SU-DHL-6 (cell line): ENCODE measurements around the gene CISD3.

ENCODE experiments used
- H2AFZ ChIP-seq: fragments of 200-600 bp; sonication (generic); 2 replicates; pipeline ENCODE4 v1.6.1; 2014; ENCODE audit warnings: low read depth, mild to moderate bottlenecking, moderate library complexity, mixed read lengths, antibody characterized with exemption, low read length; ENCODE audit not compliant: severe bottlenecking
- H3F3A ChIP-seq: fragments of 200-600 bp; shearing (Covaris generic); 2 replicates; pipeline ENCODE4 v1.6.0; 2016; ENCODE audit warnings: antibody characterized with exemption, mild to moderate bottlenecking; ENCODE audit not compliant: insufficient read depth
- H3K27ac ChIP-seq: fragments of 200-600 bp; sonication (generic); 2 replicates; pipeline ENCODE4 v1.5.1; 2016; ENCODE audit warnings: low read depth, mild to moderate bottlenecking, low read length, moderate library complexity, mixed read lengths
- H3K27me3 ChIP-seq: fragments of 200-600 bp; sonication (generic), shearing (Covaris generic); 2 replicates; pipeline ENCODE4 v1.6.0; 2014; ENCODE audit warnings: mild to moderate bottlenecking, low read length
- H3K36me3 ChIP-seq: fragments of 200-600 bp; sonication (generic); 2 replicates; pipeline ENCODE4 v1.6.1; 2014; ENCODE audit warnings: mild to moderate bottlenecking, low read length, mixed read lengths
- H3K4me2 ChIP-seq: fragments of 300-600, 200-600 bp; shearing (Covaris generic), sonication (generic); 2 replicates; pipeline ENCODE4 v1.6.0; 2014; ENCODE audit warnings: low read length, low read depth, mild to moderate bottlenecking; ENCODE audit not compliant: poor library complexity, severe bottlenecking
- H3K4me3 ChIP-seq: fragments of 200-600 bp; sonication (generic); 2 replicates; pipeline ENCODE4 v1.5.1; 2014; ENCODE audit warnings: antibody characterized with exemption, low read length, mild to moderate bottlenecking, mixed read lengths; ENCODE audit not compliant: insufficient read depth, poor library complexity, severe bottlenecking
- H3K79me2 ChIP-seq: fragments of 200-600 bp; sonication (generic); 2 replicates; pipeline ENCODE4 v1.6.1; 2014; ENCODE audit warnings: mild to moderate bottlenecking, low read length, moderate library complexity; ENCODE audit not compliant: insufficient read depth
- H3K9ac ChIP-seq: fragments of 200-600 bp; sonication (generic); 2 replicates; pipeline ENCODE4 v1.7.0; 2014; ENCODE audit warnings: mild to moderate bottlenecking, low read length
- H3K9me2 ChIP-seq: fragments of 200-600 bp; sonication (generic); replicated peaks from 2 replicates; pipeline ENCODE4 v1.6.1; 2014; ENCODE audit warnings: low read length; ENCODE audit not compliant: insufficient read depth
- H3K9me3 ChIP-seq: fragments of 200-600 bp; sonication (generic); 2 replicates; pipeline ENCODE4 v1.6.1; 2014; ENCODE audit warnings: low read length, mixed read lengths; ENCODE audit not compliant: insufficient read depth
- H4K20me1 ChIP-seq: fragments of 200-600 bp; sonication (generic); 2 replicates; pipeline ENCODE4 v1.6.1; 2014; ENCODE audit warnings: low read depth, mild to moderate bottlenecking, antibody characterized with exemption, low read length, moderate library complexity, mixed read lengths
- EZH2phosphoT487 ChIP-seq: fragments of 200-600 bp; sonication (generic), shearing (Covaris generic); conservative IDR thresholded peaks from 2 replicates; pipeline ENCODE4 v1.6.1; 2018; ENCODE audit warnings: mild to moderate bottlenecking, antibody characterized with exemption, low read length, moderate library complexity, mixed read lengths
- TF ChIP-seq, protein P1 (sequence below): fragments of 200-600 bp; sonication (generic); IDR thresholded peaks from one replicate; pipeline ENCODE4 v1.5.1; 2017; ENCODE audit warnings: antibody characterized with exemption, mild to moderate bottlenecking, low read length, moderate library complexity; ENCODE audit not compliant: insufficient read depth, poor library complexity, severe bottlenecking

The CISD3 gene

DNA sequence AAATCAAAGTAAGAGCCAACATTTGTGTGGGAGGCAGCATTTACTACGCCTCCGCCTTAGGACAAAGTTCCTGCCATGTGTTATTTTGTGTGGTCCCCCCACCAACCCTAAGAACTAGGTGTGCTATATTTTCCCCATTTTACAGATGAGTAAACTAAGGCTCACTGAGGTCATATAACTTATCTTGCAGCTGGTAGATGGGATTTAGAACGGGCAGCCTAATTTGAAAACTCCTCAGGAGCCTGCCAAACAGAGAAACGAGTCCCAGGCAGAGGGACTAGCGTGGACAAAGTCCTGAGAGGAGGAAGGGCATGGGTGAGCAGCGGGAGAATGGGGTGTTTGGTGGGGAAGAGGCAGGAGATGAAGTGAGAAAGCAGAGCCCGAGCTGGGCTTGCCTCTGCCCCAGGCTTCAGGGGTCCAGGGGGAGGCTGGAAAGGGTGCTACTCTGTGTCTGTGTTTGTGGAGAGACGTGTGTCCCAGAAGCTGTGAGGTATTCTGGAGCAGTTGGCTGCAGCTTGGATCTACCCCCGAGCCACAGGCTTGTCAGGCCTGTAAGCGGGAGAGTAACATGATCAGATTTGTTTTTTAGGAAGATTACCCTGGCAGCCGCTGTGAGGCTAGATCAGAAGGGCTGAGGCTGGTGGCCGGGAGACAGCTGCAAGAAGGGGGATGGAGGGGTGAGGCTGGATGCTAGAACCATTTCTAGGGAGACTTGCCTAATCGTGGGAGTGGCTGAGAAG, 20.1 kb upstream of the CISD3 start:
- H3K4me3 ChIP-seq, result no peak overlapping the region
- H3K4me2 ChIP-seq, result no peak overlapping the region
- H3F3A ChIP-seq, result peaks cover 6% of the 10 kb centered on the region; the same call in 1 of the 2 replicates
- H3K79me2 ChIP-seq, result peaks cover 24% of the 10 kb centered on the region
- H3K9me2 ChIP-seq, result no peaks in the 10 kb centered on the region
- H4K20me1 ChIP-seq, result no peaks in the 10 kb centered on the region
- H3K9ac ChIP-seq, result no peak overlapping the region
- no peaks in the 10 kb centered on the region for H3K36me3 ChIP-seq
- H3K27ac ChIP-seq, result no peak overlapping the region
- no peak overlapping the region for H2AFZ ChIP-seq
- TF ChIP-seq, protein P1, sequence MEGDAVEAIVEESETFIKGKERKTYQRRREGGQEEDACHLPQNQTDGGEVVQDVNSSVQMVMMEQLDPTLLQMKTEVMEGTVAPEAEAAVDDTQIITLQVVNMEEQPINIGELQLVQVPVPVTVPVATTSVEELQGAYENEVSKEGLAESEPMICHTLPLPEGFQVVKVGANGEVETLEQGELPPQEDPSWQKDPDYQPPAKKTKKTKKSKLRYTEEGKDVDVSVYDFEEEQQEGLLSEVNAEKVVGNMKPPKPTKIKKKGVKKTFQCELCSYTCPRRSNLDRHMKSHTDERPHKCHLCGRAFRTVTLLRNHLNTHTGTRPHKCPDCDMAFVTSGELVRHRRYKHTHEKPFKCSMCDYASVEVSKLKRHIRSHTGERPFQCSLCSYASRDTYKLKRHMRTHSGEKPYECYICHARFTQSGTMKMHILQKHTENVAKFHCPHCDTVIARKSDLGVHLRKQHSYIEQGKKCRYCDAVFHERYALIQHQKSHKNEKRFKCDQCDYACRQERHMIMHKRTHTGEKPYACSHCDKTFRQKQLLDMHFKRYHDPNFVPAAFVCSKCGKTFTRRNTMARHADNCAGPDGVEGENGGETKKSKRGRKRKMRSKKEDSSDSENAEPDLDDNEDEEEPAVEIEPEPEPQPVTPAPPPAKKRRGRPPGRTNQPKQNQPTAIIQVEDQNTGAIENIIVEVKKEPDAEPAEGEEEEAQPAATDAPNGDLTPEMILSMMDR, result no peak
- TF ChIP-seq EZH2phosphoT487, result no peak
- no peaks in the 10 kb centered on the region for H3K9me3 ChIP-seq
- H3K27me3 ChIP-seq, result no peaks in the 10 kb centered on the region

DNA sequence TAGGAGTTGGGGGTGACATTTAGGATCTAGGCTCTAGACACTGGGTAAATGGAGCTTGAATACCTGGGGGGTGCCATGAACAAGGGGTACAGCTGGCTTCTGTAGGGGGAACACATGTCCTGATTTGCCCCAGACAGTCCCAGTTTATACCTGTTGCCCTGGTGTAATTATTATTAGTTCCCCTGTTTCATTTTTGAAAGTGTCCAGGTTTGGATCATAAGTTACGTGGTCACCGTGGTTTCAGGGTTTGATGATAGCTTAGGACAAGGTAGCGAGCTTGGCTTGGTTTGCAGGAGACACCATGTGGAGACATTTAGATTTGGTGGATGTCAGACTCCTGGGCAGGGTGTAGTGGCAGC, 19.6 kb upstream of the CISD3 start:
- no peaks in the 10 kb centered on the region for H3K9me3 ChIP-seq
- H3K4me2 ChIP-seq, result no peak overlapping the region
- no peaks in the 10 kb centered on the region for H3K9me2 ChIP-seq
- no peaks in the 10 kb centered on the region for H4K20me1 ChIP-seq
- H3K4me3 ChIP-seq, result no peak overlapping the region
- H3F3A ChIP-seq, result peaks cover 6% of the 10 kb centered on the region; the same call in 1 of the 2 replicates
- no peaks in the 10 kb centered on the region for H3K36me3 ChIP-seq
- no peak overlapping the region for H3K27ac ChIP-seq
- H3K9ac ChIP-seq, result no peak overlapping the region
- TF ChIP-seq, protein P1, result no peak
- TF ChIP-seq EZH2phosphoT487, result no peak
- H2AFZ ChIP-seq, result no peak overlapping the region
- H3K79me2 ChIP-seq, result peaks cover 24% of the 10 kb centered on the region
- no peaks in the 10 kb centered on the region for H3K27me3 ChIP-seq

DNA sequence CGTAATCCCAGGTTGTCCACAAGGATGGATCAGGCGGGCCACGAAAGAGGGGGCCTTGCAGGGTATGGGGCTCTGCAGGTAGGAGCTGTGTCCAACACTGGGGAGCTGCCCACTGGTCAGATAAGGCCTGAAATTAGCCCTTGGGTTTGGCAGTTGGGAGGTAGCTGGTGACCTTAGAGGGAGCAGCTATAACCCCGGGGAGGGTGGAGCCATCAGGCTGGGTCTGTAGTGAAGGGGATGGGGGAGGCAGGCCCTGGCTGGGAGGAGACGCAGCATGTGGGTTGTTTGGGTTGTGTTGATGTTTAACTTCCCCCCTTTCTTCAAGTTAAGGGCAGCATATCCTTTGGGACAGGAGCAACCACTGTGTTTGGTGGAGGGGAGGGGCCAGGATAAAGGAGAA, 19.2 kb upstream of the CISD3 start:
- no peaks in the 10 kb centered on the region for H3K36me3 ChIP-seq
- peaks cover 22% of the 10 kb centered on the region for H3K79me2 ChIP-seq
- H3K9ac ChIP-seq, result no peak overlapping the region
- H2AFZ ChIP-seq, result no peak overlapping the region
- H3K4me3 ChIP-seq, result no peak overlapping the region
- no peaks in the 10 kb centered on the region for H3K9me3 ChIP-seq
- H3F3A ChIP-seq, result peaks cover 6% of the 10 kb centered on the region; the same call in 1 of the 2 replicates
- H4K20me1 ChIP-seq, result no peaks in the 10 kb centered on the region
- no peak overlapping the region for H3K27ac ChIP-seq
- H3K9me2 ChIP-seq, result no peaks in the 10 kb centered on the region
- no peak overlapping the region for H3K4me2 ChIP-seq
- no peaks in the 10 kb centered on the region for H3K27me3 ChIP-seq
- TF ChIP-seq EZH2phosphoT487, result no peak
- TF ChIP-seq, protein P1, result no peak
